PC-9 (cell line): ENCODE measurements around the gene FAM89B.

Experiments
- EZH2 ChIP-seq: fragments of 200-600 bp; sonication (generic); IDR thresholded peaks from 2 replicates; pipeline ENCODE4 v1.8.0; 2017; ENCODE audit warnings: antibody characterized with exemption, low read depth
- TF ChIP-seq, protein P1 (sequence below): fragments of 200-600 bp; sonication (generic); conservative IDR thresholded peaks from 2 replicates; pipeline ENCODE4 v1.6.1; 2017; ENCODE audit warnings: mixed run types, antibody characterized with exemption, mild to moderate bottlenecking, moderate library complexity

DNA sequence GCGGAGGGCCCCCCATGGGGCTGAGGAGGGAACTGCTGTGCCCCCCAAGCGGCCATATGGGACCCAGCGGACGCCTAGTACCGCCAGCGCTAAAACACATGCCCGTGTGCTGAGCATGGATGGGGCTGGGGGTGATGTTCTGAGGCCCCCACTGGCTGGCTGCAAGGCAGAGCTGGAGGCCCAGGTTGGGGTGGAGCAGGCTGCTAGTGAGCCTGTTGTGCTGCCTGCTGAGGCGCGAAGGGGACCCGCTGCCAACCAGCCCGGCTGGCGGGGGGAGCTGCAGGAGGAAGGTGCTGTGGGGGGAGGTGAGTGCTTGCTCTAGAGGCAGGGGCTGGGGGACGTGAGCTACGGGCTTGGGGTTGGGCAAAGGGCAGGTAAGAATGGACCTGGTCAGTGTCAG lies 46.4 kb downstream of the FAM89B start:
- TF ChIP-seq, protein P1, sequence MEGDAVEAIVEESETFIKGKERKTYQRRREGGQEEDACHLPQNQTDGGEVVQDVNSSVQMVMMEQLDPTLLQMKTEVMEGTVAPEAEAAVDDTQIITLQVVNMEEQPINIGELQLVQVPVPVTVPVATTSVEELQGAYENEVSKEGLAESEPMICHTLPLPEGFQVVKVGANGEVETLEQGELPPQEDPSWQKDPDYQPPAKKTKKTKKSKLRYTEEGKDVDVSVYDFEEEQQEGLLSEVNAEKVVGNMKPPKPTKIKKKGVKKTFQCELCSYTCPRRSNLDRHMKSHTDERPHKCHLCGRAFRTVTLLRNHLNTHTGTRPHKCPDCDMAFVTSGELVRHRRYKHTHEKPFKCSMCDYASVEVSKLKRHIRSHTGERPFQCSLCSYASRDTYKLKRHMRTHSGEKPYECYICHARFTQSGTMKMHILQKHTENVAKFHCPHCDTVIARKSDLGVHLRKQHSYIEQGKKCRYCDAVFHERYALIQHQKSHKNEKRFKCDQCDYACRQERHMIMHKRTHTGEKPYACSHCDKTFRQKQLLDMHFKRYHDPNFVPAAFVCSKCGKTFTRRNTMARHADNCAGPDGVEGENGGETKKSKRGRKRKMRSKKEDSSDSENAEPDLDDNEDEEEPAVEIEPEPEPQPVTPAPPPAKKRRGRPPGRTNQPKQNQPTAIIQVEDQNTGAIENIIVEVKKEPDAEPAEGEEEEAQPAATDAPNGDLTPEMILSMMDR, result no peak
- no peak for TF ChIP-seq EZH2
